HG03571 (cell line): ENCODE measurements around the gene WIPF1.
A peak's percentile ranks its signal among the peaks of the same experiment; 100 is the strongest.

Experiments used
- ATAC-seq: cut with Tn5 transposase; IDR thresholded peaks from one replicate; pipeline ENCODE4 v1.9.1; 2021; ENCODE audit not compliant: unreplicated experiment

Gene WIPF1, protein sequence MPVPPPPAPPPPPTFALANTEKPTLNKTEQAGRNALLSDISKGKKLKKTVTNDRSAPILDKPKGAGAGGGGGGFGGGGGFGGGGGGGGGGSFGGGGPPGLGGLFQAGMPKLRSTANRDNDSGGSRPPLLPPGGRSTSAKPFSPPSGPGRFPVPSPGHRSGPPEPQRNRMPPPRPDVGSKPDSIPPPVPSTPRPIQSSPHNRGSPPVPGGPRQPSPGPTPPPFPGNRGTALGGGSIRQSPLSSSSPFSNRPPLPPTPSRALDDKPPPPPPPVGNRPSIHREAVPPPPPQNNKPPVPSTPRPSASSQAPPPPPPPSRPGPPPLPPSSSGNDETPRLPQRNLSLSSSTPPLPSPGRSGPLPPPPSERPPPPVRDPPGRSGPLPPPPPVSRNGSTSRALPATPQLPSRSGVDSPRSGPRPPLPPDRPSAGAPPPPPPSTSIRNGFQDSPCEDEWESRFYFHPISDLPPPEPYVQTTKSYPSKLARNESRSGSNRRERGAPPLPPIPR

DNA sequence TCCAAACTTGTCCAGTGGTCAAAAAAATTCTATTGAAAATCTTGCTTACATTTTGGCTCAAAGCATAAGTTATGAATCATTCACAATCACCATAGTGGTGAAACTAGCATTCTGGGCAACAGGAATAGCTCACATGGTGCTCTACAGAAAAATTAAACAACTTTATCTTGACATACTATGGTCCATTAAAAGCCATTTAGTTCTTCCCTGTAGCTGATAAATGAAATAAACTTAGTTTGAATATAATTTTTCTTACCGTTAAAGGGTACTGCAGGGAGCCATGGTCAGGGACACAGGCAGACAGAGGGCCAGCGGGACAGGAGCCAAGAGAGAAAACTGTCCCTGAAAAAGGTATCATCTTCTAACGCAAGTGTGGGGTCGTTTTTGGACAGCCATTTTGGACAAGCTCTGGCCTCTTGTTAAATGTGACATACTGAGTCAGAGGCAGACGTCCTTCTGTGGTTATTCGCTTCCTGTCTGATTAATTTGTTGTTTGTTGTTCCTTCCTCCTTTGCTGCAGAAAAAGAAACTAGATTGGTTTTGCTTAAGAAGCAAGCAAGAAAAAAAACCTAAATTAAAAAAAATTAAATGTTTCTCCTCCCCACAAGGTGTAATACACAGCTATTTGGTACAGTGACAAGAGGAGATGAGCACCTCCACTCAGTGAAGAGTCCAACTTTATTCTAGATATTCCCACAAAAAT is at the start of gene WIPF1:
WIPF1 (minus strand) TSS at position 460 of the 703 bp plus-strand sequence. CDS start 12,231 bp downstream, outside the sequence.
- peak; percentile 49 for ATAC-seq

DNA sequence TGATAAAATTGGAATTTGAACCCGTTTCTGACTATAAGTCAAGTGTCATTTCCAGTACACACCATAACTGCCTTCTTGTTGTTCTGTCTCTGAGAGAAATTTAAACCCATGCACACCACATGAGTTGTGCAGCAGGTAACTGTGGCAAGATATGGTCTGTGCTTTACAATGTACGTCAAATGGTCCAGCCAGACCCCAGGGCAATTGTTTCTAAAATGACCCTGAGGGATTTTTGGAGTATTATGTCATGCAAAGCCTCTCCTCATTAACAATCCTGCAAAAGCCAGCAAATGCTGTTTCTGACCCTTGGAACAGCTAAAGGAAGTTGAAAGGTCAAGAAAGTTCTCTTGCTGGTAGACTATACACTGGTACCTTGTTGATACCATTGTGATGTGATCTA is 47.7 kb upstream of the WIPF1 start:
- ATAC-seq: no peak

GRCh38 chr2:174644406-174644805 is 46.8 kb upstream of the WIPF1 start:
- no peak for ATAC-seq

- ATAC-seq: no peak
Observed at GRCh38 chr2:174643356-174643755, 45.8 kb upstream of the WIPF1 start.

DNA sequence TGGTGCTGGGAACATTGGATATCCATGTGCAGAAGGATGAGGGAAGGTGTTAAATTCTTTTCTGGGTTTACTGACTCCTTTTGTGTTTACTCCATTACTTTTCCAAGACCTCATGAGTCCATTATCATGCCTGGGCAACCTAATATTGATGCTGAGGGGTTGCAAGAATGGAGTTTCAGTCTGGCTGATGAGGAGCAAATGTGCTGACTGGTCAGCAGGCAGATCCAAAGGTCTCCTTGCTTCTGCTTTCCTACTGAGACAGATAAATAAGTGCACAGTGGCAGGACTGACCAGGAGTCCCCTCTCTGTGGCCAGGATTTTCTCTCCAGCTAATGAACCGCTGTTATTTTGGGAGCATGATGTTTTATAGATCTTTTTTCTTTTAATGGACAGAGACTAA is 43.6 kb upstream of the WIPF1 start:
- no peak for ATAC-seq

- ATAC-seq: no peak
Observed at GRCh38 chr2:174636987-174637386, 39.4 kb upstream of the WIPF1 start.

DNA sequence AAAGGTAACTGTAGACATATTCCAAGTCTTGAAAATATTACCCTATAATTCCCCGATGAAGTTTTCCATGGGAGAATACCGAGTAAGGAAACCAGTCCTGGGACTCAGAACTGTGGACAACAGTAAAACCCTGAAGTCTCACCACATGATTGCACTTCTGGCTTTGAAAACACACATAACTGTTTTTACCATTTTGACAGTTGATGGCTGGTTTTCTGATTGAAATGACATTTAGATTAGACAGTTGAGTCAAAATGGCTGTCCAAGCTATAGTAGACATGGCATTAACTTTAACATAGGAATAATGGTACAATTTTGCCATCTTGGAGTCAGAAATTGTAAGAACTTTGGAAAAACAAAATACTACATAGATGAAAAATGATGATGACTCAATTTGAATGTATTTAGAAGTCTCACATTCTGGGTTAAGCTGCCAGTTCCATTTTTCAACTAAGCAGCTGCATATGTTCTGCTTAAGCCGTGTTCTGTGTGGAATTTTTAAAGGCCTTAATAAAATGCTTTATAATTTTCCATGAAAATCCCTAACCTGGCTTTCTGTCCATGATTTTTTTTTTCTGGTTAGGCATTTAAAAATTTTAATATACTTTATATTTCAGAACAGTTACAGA is 38.3 kb upstream of the WIPF1 start:
- no peak for ATAC-seq

- no peak for ATAC-seq
Observed at GRCh38 chr2:174635015-174635593, 37.5 kb upstream of the WIPF1 start.

- ATAC-seq: peak; percentile 58
Observed at GRCh38 chr2:174634130-174635014, 36.8 kb upstream of the WIPF1 start.

GRCh38 chr2:174633623-174633930 is 36.0 kb upstream of the WIPF1 start:
- no peak for ATAC-seq

DNA sequence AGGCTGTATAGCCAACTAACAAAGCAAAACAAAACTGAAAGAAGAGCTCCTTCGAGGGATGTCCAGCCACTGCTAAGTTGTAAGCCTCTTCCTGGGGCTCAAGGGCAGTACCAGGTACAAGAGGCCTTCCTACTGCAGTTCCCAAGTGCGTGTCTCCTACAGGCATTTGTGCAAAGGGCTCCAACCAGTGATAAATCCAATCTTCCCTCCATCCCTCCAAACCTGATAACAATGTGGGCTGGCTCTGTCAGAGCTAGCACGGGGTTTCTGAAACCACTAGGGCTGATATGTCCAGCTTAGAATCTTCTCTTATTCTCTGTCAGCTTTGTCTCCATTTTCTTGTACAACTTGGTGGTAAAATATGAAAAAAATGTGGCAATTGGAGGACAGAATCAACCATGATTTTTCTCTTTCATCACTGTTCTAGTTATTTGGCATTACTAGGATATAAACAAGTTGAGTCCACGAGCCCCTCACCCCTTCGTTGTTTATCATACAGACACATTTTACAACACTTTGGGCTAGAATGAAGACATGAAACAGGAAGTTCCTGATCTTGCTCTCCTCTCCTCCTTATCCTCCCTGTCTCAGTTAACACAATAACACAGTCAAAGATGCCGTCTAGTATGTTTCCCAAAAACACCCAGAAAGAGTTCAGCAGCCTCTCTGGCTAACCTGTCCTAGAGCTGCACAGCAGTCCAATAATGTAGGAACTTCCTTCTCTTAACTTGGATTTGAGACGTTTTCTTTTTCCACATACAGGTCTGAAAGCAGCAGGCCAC is 35.4 kb upstream of the WIPF1 start:
- ATAC-seq: peak; percentile 37

GRCh38 chr2:174631009-174631981 is 33.7 kb upstream of the WIPF1 start:
- ATAC-seq: no peak

GRCh38 chr2:174630107-174630506 is 32.5 kb upstream of the WIPF1 start:
- ATAC-seq: no peak

GRCh38 chr2:174629506-174629905 is 31.9 kb upstream of the WIPF1 start:
- ATAC-seq: no peak

- no peak for ATAC-seq
Observed at GRCh38 chr2:174628528-174629169, 31.0 kb upstream of the WIPF1 start.

DNA sequence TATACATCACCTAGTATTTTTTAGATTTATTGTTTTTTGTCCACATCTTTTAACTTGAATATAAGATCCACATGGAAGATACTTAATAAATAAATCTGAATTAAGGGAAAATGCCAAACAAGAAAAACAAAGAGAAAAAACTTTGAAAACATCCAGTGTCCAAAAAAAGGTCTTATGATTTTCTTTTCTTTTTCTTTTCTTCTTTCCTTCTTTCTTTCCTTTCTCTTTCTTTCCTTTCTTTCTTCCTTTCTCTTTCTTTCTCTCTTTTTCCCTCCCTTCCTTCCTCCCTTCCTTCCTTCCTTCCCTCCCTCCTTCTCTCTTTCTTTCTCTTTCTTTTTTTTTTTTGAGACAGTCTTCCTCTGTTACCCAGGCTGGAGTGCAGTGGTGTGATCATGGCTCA is 29.6 kb upstream of the WIPF1 start:
- ATAC-seq: no peak

- ATAC-seq: no peak
Observed at GRCh38 chr2:174624895-174625430, 27.4 kb upstream of the WIPF1 start.

- peak; percentile 60 for ATAC-seq
Observed at GRCh38 chr2:174623690-174624089, 26.1 kb upstream of the WIPF1 start.
